GM12801 (cell line): ENCODE results near the gene SERPINE2.

ENCODE experiments used
- CTCF ChIP-seq: IDR thresholded peaks from one replicate; pipeline ENCODE4 v1.5.1; 2011; ENCODE audit warnings: control low read depth; ENCODE audit not compliant: insufficient read length; ENCODE audit errors: extremely low read depth

Gene SERPINE2

GRCh38 chr2:223971731-223972130, 67.4 kb downstream of the SERPINE2 start:
- no peak for TF ChIP-seq CTCF

- peak; percentile 70 for TF ChIP-seq CTCF
Observed at GRCh38 chr2:223970343-223971128, 68.5 kb downstream of the SERPINE2 start.

GRCh38 chr2:223969856-223970255, 69.2 kb downstream of the SERPINE2 start:
- no peak for TF ChIP-seq CTCF

GRCh38 chr2:223969315-223969714, 69.8 kb downstream of the SERPINE2 start:
- TF ChIP-seq CTCF, result no peak

DNA sequence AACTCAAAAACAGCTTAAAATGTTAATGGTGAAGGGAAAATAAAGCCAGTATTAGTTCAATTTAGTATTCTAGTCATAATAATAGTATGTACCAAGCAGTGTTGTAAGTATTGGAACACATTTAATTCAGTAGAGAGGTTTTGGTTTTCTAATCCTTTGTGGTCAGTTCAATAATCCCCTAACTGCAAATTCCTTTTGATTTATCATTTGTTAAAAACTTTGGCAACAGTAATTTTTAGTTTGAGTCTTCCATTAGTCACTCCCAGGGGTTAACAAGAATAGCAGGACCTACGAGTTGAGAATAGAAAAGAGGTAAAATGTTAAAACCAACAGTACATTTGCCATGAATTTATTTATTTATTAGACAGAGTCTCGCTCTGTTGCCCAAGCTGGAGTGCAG, 71.1 kb downstream of the SERPINE2 start:
- TF ChIP-seq CTCF, result no peak

- TF ChIP-seq CTCF, result no peak
Observed at GRCh38 chr2:223959688-223960087, 79.4 kb downstream of the SERPINE2 start.

- no peak for TF ChIP-seq CTCF
Observed at GRCh38 chr2:223957092-223957851, 81.8 kb downstream of the SERPINE2 start, which contains the start of gene MRPL44. TSS of gene MRPL44 (plus strand) at chr2:223957463. CDS start at chr2:223957473, 10 bp downstream.
